K562 (cell line): ENCODE results near the gene PCNX2. TPM values are rescaled to one million over a fixed set of nuclear protein-coding genes. Genes with fewer than 3 reads are reported as not detected.

Source experiments
- ATAC-seq: fragments of 200-7000 bp; cut with Tn5 transposase; 3 replicates; pipeline ENCODE4 v1.9.1; 2020; ENCODE audit warnings: moderate library complexity
- BruUV-seq: library from RNA; stranded (reverse); fragments of 400-500 nt; replicated peaks from 2 replicates; lab custom pipeline; 2021; lab: Mats Ljungman, UMichigan
- CTCF ChIA-PET: fragments of 300-600 bp; formaldehyde crosslinking; extraction: SDS; loops from one replicate; lab custom pipeline; 2021; ENCODE audit warnings: low intra/inter-chr PET ratio; lab: Yijun Ruan, JAX
- POLR2A ChIA-PET: fragments of 300-600, 350-650 bp; sonication (Branson Sonifier 250); formaldehyde crosslinking; extraction: SDS; loops from one replicate; lab custom pipeline; 2021; ENCODE audit warnings: antibody characterized with exemption, inconsistent platforms; lab: Yijun Ruan, JAX
- DNase-seq, 4 experiments: peaks; one replicate each; pipeline versions ENCODE4 v3.0.0 to v3.0.0-alpha.2; 2011 to 2018; ENCODE audit warnings: low spot score in 3 of 4, mixed read lengths in 3 of 4; ENCODE audit errors: extremely low read depth in 1 of 4
- FAIRE-seq: peaks from 2 replicates; lab custom pipeline; 2011; peaks lifted over from hg19 to GRCh38; lab: Jason Lieb, UNC
- H2AFZ ChIP-seq: 2 replicates; pipeline ENCODE4 v1.6.0; 2011; ENCODE audit warnings: low read depth, low read length, control low read depth, inconsistent platforms
- H3K27ac ChIP-seq: fragments of 200-600 bp; 3 replicates; pipeline ENCODE4 v1.8.0; 2011; ENCODE audit warnings: low read depth, mild to moderate bottlenecking, control low read depth, inconsistent platforms, low read length, moderate library complexity, mixed read lengths; ENCODE audit errors: extremely low read depth
- H3K27me3 ChIP-seq, 2 experiments: fragments of 300-600 bp in 1 of 2; 2 replicates in 1 of 2; 3 replicates in 1 of 2; pipeline versions ENCODE4 v1.6.0 to v1.8.0; 2011; ENCODE audit warnings: inconsistent platforms in 2 of 2, low read length in 2 of 2, mild to moderate bottlenecking in 1 of 2, mixed read lengths in 1 of 2, moderate library complexity in 1 of 2; ENCODE audit not compliant: control insufficient read depth in 2 of 2, insufficient read depth in 2 of 2
- H3K36me3 ChIP-seq: fragments of 300-600 bp; 3 replicates; pipeline ENCODE4 v1.8.0; 2011; ENCODE audit warnings: mild to moderate bottlenecking, low read length, inconsistent platforms; ENCODE audit not compliant: control insufficient read depth, insufficient read depth
- H3K4me1 ChIP-seq, 2 experiments: fragments of 200-600 bp in 1 of 2; replicated peaks in 1 of 2; 2 replicates in 1 of 2; 3 replicates in 1 of 2; pipeline versions ENCODE4 v1.5.1 to v1.8.0; 2011; ENCODE audit warnings: inconsistent platforms in 2 of 2, low read length in 2 of 2, mild to moderate bottlenecking in 1 of 2, mixed read lengths in 1 of 2, moderate library complexity in 1 of 2; ENCODE audit not compliant: control insufficient read depth in 2 of 2, insufficient read depth in 2 of 2
- H3K4me2 ChIP-seq: 2 replicates; pipeline ENCODE4 v1.6.1; 2011; ENCODE audit warnings: low read length, control low read depth, inconsistent platforms, mixed read lengths; ENCODE audit not compliant: insufficient read depth
- H3K4me3 ChIP-seq: fragments of 200-600 bp; sonication (generic), shearing (Covaris generic); 2 replicates; pipeline ENCODE4 v1.5.1; 2016; ENCODE audit warnings: control low read depth, inconsistent platforms
- H3K79me2 ChIP-seq: fragments of 200-600 bp; 3 replicates; pipeline ENCODE4 v1.8.0; 2011; ENCODE audit warnings: low read length, inconsistent platforms; ENCODE audit not compliant: control insufficient read depth, insufficient read depth
- H3K9ac ChIP-seq, 2 experiments: 2 replicates each; pipeline versions ENCODE4 v1.6.0 to v1.6.1; 2011; ENCODE audit warnings: low read depth in 2 of 2, low read length in 2 of 2, control low read depth in 1 of 2, inconsistent platforms in 1 of 2, mild to moderate bottlenecking in 1 of 2, mixed read lengths in 1 of 2; ENCODE audit not compliant: insufficient read depth in 1 of 2
- H3K9me1 ChIP-seq: one replicate; pipeline ENCODE4 v1.6.0; 2011; ENCODE audit warnings: inconsistent platforms, mild to moderate bottlenecking, low read length, moderate library complexity; ENCODE audit not compliant: control insufficient read depth, insufficient read depth
- H3K9me3 ChIP-seq: replicated peaks from 2 replicates; pipeline ENCODE4 v1.5.1; 2011; ENCODE audit warnings: low read depth, low read length, inconsistent platforms; ENCODE audit not compliant: control insufficient read depth, insufficient read depth
- H4K20me1 ChIP-seq: replicated peaks from 2 replicates; pipeline ENCODE4 v1.6.1; 2011; ENCODE audit warnings: low read length, inconsistent platforms, mixed read lengths; ENCODE audit not compliant: control insufficient read depth, insufficient read depth
- ARID1B ChIP-seq: fragments of 450-650 bp; IDR thresholded peaks from 2 replicates; pipeline ENCODE4 v1.6.1; 2016; ENCODE audit warnings: antibody characterized with exemption, mild to moderate bottlenecking, inconsistent platforms
- ARID3B ChIP-seq: fragments of 250-450 bp; sonication (Bioruptor Pico); IDR thresholded peaks from 2 replicates; pipeline ENCODE4 v1.4.0; 2020; ENCODE audit warnings: borderline replicate concordance
- CREB1 ChIP-seq, 2 experiments: sonication (generic) in 1 of 2; formaldehyde crosslinking in 1 of 2; IDR thresholded peaks; 2 replicates each; pipeline versions ENCODE4 v1.6.1 to v1.8.0; 2012 to 2022; ENCODE audit warnings: inconsistent platforms in 1 of 2, mild to moderate bottlenecking in 1 of 2, missing genetic modification reagents in 1 of 2, moderate library complexity in 1 of 2
- E2F8 ChIP-seq: fragments of 450-650 bp; IDR thresholded peaks from 2 replicates; pipeline ENCODE4 v1.7.1; 2018; ENCODE audit warnings: mild to moderate bottlenecking, low read depth; ENCODE audit not compliant: partially characterized antibody
- GATAD2B ChIP-seq: fragments of 450-650 bp; IDR thresholded peaks from 2 replicates; pipeline ENCODE4 v1.6.1; 2017; ENCODE audit warnings: mild to moderate bottlenecking, borderline replicate concordance
- MAZ ChIP-seq, 2 experiments: fragments of 450-650 bp in 1 of 2; sonication (generic) in 1 of 2; formaldehyde crosslinking; IDR thresholded peaks in 1 of 2; conservative IDR thresholded peaks in 1 of 2; 2 replicates each; pipeline versions ENCODE4 v1.4.0 to v1.5.0; 2020; ENCODE audit warnings: mild to moderate bottlenecking in 1 of 2, missing genetic modification reagents in 1 of 2
- PHF8 ChIP-seq: fragments of 200-600 bp; sonication (generic); IDR thresholded peaks from 2 replicates; pipeline ENCODE4 v1.6.1; 2012; ENCODE audit warnings: mixed run types, mild to moderate bottlenecking, inconsistent platforms, low read length, moderate library complexity, borderline replicate concordance
- UBTF ChIP-seq, 2 experiments: IDR thresholded peaks; 2 replicates each; pipeline ENCODE4 v1.6.1; 2012; ENCODE audit warnings: improper control_type of control experiment in 2 of 2, low read depth in 2 of 2, low read length in 2 of 2, borderline replicate concordance in 1 of 2
- ZNF395 ChIP-seq: fragments of 200-800 bp; sonication (Bioruptor generic); IDR thresholded peaks from 2 replicates; pipeline ENCODE4 v1.6.1; 2017; ENCODE audit warnings: missing genetic modification characterization, missing compliant biosample characterization
- WGBS: fragments of 100-300 bp; shearing (Covaris generic); methylation state at CpG from one replicate; pipeline ENCODE4 v1.1.6; 2016; ENCODE audit warnings: low coverage, mixed read lengths; ENCODE audit not compliant: insufficient coverage; ENCODE audit errors: missing lambda C conversion rate; 5-methylcytosine and 5-hydroxymethylcytosine counted together
- in situ Hi-C: fragments of 300-500 bp; cut with MboI; formaldehyde crosslinking; loops from 4 replicates; pipeline ENCODE4 v1.15.0; 2018; ENCODE audit warnings: inconsistent platforms, mixed read lengths
- intact Hi-C: fragments of 100-400 bp; cut with micrococcal nuclease; formaldehyde crosslinking; loops from 2 replicates; pipeline ENCODE4 v1.14.2; 2022
- polyA plus RNA-seq, 8 experiments: library from polyadenylated mRNA; depleted of rRNA in 4 of 8; stranded (reverse) in 5 of 8; unstranded in 3 of 8; fragments of >200 nt; fragmentation: Nextera tagmentation in 2 of 8; fragmentation: Illumina TruSeq in 1 of 8; extraction: Ambion mirVana in 2 of 8; extraction: Trizol in 1 of 8; gene quantifications; 2 replicates each; pipeline versions ENCODE4 v1.2.1 to v1.2.3, GENCODE V29; 2011 to 2014; ENCODE audit warnings: inconsistent platforms in 1 of 8, missing spikeins in 1 of 8
- total RNA-seq, 7 experiments: library from RNA; depleted of rRNA in 6 of 7; stranded (reverse); fragments of >200 nt in 6 of 7; fragmentation: Illumina TruSeq in 2 of 7; extraction: Trizol in 2 of 7; gene quantifications; 2 replicates each; pipeline versions ENCODE4 v1.2.1 to v1.2.3, GENCODE V29; 2011 to 2021; ENCODE audit warnings: low replicate concordance in 1 of 7

PCNX2 gene
- total and polyA plus RNA-seq, 9 of the 15 experiments (the other 6 are each of a cell fraction or from before 2014, with no cell fraction given), result 0.07 to 0.33 TPM; not detected in 7

GRCh38 chr1:232987774-232988140 is 307.8 kb downstream of the PCNX2 start:
- Histone ChIP-seq H3K9me1 (no peaks in the 10 kb centered on the region), H2AFZ (no peak overlapping the region), H3K4me3 (no peak overlapping the region), H3K27me3 (peaks cover 29 to 73% of the 10 kb centered on the region in 2 experiments; a peak in 4 of 5 replicates), H3K4me2 (no peak overlapping the region), H3K27ac (no peak overlapping the region), H3K9me3 (no peaks in the 10 kb centered on the region), H3K79me2 (no peaks in the 10 kb centered on the region), H4K20me1 (no peaks in the 10 kb centered on the region), H3K9ac (no peak overlapping the region), H3K36me3 (no peaks in the 10 kb centered on the region), H3K4me1 (peaks cover 0 to 13% of the 10 kb centered on the region in 2 experiments; a peak in 3 of 5 replicates)
- no TSS peak for BruUV-seq
- no peak for DNase-seq
- POLR2A ChIA-PET, result no interaction called here
- 1% methylated on average over 12 of the region's 13 CpGs for WGBS
- no peak for ATAC-seq
- CTCF ChIA-PET, result no interaction called here
- in situ Hi-C loops (no loop called here), intact Hi-C loops (no loop called here)
- no peak for FAIRE-seq
- no peak for TF ChIP-seq UBTF (IDR thresholded peaks at IDR 0.05; ENCODE audit: borderline replicate concordance in 1 of 2, low read depth in 2 of 2, low read length in 2 of 2)
- TF ChIP-seq ZNF395 (CRISPR knock-in tag), result no peak
- no peak for TF ChIP-seq ARID3B (CRISPR knock-in tag)
- no peak for TF ChIP-seq GATAD2B
- TF ChIP-seq PHF8, result no peak
- no peak for TF ChIP-seq E2F8
- no peak for TF ChIP-seq CREB1 (IDR thresholded peaks at IDR 0.05)
- TF ChIP-seq CREB1 (CRISPR knock-in tag; IDR thresholded peaks at IDR 0.05), result no peak
- no peak for TF ChIP-seq ARID1B
- TF ChIP-seq MAZ (CRISPR knock-in tag; conservative IDR thresholded peaks at IDR 0.05 in 1 of 2, IDR thresholded peaks at IDR 0.05 in 1 of 2), result no peak
